Adrenal gland (tissue), 5 donors: ENCODE measurements around the gene AP3B2.

Experiments
- POLR2A ChIP-seq, 2 donors: fragments of 450-650 bp; IDR thresholded peaks; one replicate each; pipeline ENCODE4 v1.6.1; 2017; ENCODE audit warnings: antibody characterized with exemption in 2 of 2, mild to moderate bottlenecking in 2 of 2, moderate library complexity in 1 of 2
- TF ChIP-seq, protein P1 (sequence below), 6 experiments: fragments of 450-650 bp in 4 of 6; fragments of 200-600 bp in 2 of 6; sonication (generic) in 1 of 6; IDR thresholded peaks; 1 replicate in 5 of 6; 2 replicates in 1 of 6; pipeline versions ENCODE4 v1.5.1 to v1.8.0; 2016 to 2021; ENCODE audit warnings: antibody characterized with exemption in 6 of 6, mild to moderate bottlenecking in 2 of 6, moderate library complexity in 1 of 6
- donor health status: DM: no; HTN: no; CAD: no.

- TF ChIP-seq, protein P1, sequence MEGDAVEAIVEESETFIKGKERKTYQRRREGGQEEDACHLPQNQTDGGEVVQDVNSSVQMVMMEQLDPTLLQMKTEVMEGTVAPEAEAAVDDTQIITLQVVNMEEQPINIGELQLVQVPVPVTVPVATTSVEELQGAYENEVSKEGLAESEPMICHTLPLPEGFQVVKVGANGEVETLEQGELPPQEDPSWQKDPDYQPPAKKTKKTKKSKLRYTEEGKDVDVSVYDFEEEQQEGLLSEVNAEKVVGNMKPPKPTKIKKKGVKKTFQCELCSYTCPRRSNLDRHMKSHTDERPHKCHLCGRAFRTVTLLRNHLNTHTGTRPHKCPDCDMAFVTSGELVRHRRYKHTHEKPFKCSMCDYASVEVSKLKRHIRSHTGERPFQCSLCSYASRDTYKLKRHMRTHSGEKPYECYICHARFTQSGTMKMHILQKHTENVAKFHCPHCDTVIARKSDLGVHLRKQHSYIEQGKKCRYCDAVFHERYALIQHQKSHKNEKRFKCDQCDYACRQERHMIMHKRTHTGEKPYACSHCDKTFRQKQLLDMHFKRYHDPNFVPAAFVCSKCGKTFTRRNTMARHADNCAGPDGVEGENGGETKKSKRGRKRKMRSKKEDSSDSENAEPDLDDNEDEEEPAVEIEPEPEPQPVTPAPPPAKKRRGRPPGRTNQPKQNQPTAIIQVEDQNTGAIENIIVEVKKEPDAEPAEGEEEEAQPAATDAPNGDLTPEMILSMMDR (IDR thresholded peaks at IDR 0.05): no peak
- TF ChIP-seq POLR2A (IDR thresholded peaks at IDR 0.05): no peak
Measured at GRCh38 chr15:82640672-82641071, 69.0 kb downstream of the AP3B2 start.
